Right atrium auricular region (tissue), 2 donors: ENCODE measurements around the gene PRR23B. TPM values are rescaled to one million over a fixed set of nuclear protein-coding genes. Genes with fewer than 3 reads are reported as not detected.

Experiments
- DNase-seq: peaks from one replicate; pipeline ENCODE4 v3.0.0-alpha.2; 2019; ENCODE audit warnings: low spot score
- H3K27ac ChIP-seq, 2 donors: fragments of 200-600 bp; sonication (generic); 1 replicate in 1 of 2; 2 replicates in 1 of 2; pipeline ENCODE4 v1.5.1; 2016 to 2019
- H3K27me3 ChIP-seq, 2 donors: fragments of 200-600 bp; sonication (generic); one replicate each; pipeline versions ENCODE4 v1.5.1 to v1.6.0; 2017 to 2019
- H3K36me3 ChIP-seq: fragments of 200-600 bp; sonication (generic); one replicate; pipeline ENCODE4 v1.5.1; 2016
- H3K4me1 ChIP-seq, 2 donors: fragments of 200-600 bp; sonication (generic); one replicate each; pipeline versions ENCODE4 v1.5.1 to v1.6.0; 2017 to 2019
- H3K4me3 ChIP-seq, 2 donors: fragments of 200-600 bp; sonication (generic); 1 replicate in 1 of 2; 2 replicates in 1 of 2; pipeline ENCODE4 v1.5.1; 2017 to 2019; ENCODE audit warnings: mild to moderate bottlenecking in 1 of 2, moderate library complexity in 1 of 2
- H3K9me3 ChIP-seq, 2 donors: fragments of 200-600 bp; sonication (generic); one replicate each; pipeline ENCODE4 v1.5.1; 2019
- total RNA-seq, 2 donors: library from RNA; depleted of rRNA; stranded (reverse); fragments of >200 nt; gene quantifications; one replicate each; pipeline ENCODE4 v1.1.0, GENCODE V29; 2016
- TF ChIP-seq, protein P1 (sequence below), 2 donors: fragments of 200-600 bp; sonication (generic); IDR thresholded peaks; one replicate each; pipeline ENCODE4 v1.5.1; 2019; ENCODE audit warnings: antibody characterized with exemption in 2 of 2

PRR23B gene
- total RNA-seq, 2 donors from 2014 or later = not detected

DNA sequence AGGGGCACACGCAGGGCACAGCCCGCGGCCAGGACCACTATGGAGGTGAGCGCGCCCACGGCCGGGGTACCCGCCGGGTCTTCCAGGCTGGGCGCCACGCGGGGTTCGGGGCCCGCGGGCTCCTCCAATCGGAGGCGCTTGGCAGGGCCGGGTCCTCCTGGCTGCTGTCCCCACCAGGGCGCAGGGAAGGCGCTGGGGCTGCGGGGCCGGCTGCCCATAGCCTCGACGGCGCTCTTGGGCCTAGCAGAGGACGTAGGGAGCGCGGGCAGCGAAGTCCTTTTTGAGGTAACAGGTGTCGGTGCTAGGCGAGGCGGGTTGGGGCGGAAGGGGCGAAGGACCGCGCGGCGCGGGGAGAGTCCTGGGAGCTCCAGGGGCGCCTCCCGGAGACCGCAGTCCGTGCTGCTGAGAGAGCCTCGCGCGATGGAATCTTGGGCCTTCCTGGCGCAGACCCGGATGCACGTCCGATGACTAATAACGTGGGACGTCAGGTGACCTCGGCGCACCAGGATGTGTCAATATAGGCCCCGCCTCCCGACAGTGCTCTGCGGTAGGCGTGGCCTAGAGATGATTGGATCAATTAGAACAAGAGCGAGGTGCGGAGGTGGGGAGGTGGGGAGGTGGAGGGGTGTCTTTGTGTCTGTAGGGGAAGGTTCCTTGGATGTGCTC lies 14.5 kb downstream of the PRR23B start, which contains the start of gene PRR23A:
PRR23A (minus strand) TSS at position 218 of the 666 bp plus-strand sequence; CDS start at position 218, 0 bp downstream.
- TF ChIP-seq, protein P1, sequence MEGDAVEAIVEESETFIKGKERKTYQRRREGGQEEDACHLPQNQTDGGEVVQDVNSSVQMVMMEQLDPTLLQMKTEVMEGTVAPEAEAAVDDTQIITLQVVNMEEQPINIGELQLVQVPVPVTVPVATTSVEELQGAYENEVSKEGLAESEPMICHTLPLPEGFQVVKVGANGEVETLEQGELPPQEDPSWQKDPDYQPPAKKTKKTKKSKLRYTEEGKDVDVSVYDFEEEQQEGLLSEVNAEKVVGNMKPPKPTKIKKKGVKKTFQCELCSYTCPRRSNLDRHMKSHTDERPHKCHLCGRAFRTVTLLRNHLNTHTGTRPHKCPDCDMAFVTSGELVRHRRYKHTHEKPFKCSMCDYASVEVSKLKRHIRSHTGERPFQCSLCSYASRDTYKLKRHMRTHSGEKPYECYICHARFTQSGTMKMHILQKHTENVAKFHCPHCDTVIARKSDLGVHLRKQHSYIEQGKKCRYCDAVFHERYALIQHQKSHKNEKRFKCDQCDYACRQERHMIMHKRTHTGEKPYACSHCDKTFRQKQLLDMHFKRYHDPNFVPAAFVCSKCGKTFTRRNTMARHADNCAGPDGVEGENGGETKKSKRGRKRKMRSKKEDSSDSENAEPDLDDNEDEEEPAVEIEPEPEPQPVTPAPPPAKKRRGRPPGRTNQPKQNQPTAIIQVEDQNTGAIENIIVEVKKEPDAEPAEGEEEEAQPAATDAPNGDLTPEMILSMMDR (IDR thresholded peaks at IDR 0.05) = no peak
- no peak for DNase-seq
- Histone ChIP-seq H3K4me3 (no peak within 1 kb of the TSS), H3K27me3 (no peaks in the 10 kb centered on the region), H3K9me3 (peaks cover 0 to 15% of the 10 kb centered on the region in 2 donors), H3K27ac (no peak within 1 kb of the TSS), H3K36me3 (no peaks in the 10 kb centered on the region), H3K4me1 (no peaks in the 10 kb centered on the region)

DNA sequence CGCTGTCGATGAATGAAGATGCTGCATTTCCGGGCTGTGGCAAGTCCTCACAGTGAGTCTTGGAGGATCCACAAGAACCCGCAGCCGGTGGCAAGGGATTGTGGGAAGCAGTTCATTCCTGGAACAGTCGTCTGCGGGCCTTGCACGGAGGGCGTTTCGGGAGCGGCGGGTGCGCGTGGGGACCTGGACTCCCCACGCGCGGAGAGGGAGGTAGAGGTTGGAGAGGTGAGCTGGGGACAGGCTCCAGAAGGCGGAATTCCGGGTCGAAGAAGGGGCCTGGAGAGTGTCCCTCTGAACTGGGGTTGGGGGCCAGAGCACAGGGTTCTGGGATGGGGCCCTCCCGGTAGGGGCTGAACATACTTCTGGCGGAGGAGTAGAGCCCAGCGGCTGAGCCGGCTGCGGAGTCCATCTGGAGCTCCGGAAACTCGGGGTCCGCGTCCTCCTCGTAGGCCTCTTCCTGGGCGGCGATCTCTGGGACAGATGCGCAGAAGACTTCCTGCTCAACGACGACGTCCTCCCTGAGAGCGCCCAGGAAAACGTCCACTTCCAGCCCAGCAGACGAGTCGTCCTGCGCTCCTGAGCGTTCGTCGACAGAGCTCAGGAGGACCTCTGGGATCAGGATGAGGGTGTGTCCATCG lies 15.3 kb downstream of the PRR23B start:
- no peaks in the 10 kb centered on the region for H3K27me3 ChIP-seq
- peaks cover 0 to 22% of the 10 kb centered on the region in 2 donors for H3K9me3 ChIP-seq
- no peaks in the 10 kb centered on the region for H3K36me3 ChIP-seq
- no peaks in the 10 kb centered on the region for H3K4me1 ChIP-seq
- TF ChIP-seq, protein P1 (IDR thresholded peaks at IDR 0.05) = no peak
- no peak overlapping the region for H3K4me3 ChIP-seq
- no peak overlapping the region for H3K27ac ChIP-seq
- no peak for DNase-seq

DNA sequence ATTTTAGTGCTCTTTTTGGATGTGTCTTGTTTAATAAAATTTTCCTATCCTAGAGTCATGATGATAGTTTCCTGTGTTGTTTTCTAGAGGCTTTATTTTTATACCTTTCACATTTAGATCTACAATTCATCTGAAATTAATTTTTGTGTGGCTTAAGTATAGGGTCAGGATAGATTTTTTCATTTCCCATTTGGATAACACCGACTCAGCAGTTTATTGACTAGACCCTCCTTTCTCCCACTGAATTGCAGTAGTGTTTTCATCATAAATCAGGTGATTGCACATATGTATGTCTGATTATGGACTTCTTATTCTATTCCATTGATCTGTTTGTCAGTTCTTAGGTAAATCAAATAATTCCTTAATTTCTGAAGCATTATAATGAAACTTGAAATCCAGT lies 25.0 kb downstream of the PRR23B start:
- TF ChIP-seq, protein P1 (IDR thresholded peaks at IDR 0.05) = no peak
- no peaks in the 10 kb centered on the region for H3K27me3 ChIP-seq
- no peak overlapping the region for H3K4me3 ChIP-seq
- H3K36me3 ChIP-seq = no peaks in the 10 kb centered on the region
- DNase-seq = no peak
- H3K9me3 ChIP-seq = peaks cover 0 to 13% of the 10 kb centered on the region in 2 donors
- H3K27ac ChIP-seq = no peak overlapping the region
- H3K4me1 ChIP-seq = no peaks in the 10 kb centered on the region

DNA sequence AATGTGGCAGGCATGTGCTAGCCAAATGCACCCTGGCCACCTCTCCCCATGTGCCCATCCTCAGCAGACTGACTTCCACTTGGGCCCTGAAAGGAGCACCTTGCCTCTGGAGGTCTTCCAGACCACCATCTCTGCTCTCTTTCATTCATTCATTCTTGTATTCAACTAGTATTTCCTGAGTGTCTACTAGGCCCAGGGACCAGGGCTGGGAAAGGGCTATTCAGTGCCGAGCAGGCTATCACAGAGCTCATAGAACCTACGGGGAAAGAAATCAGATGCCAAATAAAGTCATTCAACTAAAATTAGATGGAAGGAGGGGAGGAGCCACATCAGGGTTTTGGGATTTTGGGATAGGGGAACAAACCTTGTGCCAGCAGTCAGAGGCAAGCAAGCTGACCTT lies 33.5 kb downstream of the PRR23B start:
- TF ChIP-seq, protein P1 (IDR thresholded peaks at IDR 0.05) = no peak

DNA sequence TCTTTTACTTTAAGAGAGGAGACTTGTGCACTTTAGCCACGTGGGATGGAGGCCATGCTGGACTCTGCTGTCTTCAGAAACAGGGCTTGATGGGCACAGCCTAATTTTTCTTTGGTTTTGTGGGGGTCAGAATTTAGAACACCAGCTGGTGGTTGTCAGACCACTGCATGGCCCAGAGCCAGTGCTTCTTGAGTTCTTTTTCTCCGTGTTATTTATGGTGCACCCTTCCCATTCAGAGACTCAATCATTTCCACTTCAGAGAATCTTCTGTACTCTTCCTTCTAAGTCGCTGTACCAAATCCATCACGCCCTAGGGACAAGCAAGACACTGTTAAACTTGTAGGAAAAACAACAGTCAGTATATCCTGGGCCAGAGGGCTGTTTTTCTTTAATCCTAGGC lies 34.8 kb downstream of the PRR23B start:
- TF ChIP-seq, protein P1 (IDR thresholded peaks at IDR 0.05) = no peak
- Histone ChIP-seq H3K9me3 (no peaks in the 10 kb centered on the region), H3K27ac (no peak overlapping the region), H3K4me1 (no peaks in the 10 kb centered on the region), H3K27me3 (no peaks in the 10 kb centered on the region), H3K4me3 (no peak overlapping the region), H3K36me3 (no peaks in the 10 kb centered on the region)
- no peak for DNase-seq

More for the DNA sequence above, 33.5 kb downstream of the PRR23B start:
- Histone ChIP-seq H3K36me3 (no peaks in the 10 kb centered on the region), H3K27ac (no peak overlapping the region), H3K27me3 (no peaks in the 10 kb centered on the region), H3K9me3 (no peaks in the 10 kb centered on the region), H3K4me3 (no peak overlapping the region), H3K4me1 (no peaks in the 10 kb centered on the region)
- DNase-seq = no peak
